UCSD-AML1 (cell line): ENCODE measurements around the gene UBE2J1.
"Not testable (repeated sequence)": the region's sequence is repeated elsewhere in the genome, so short reads cannot be mapped to it uniquely, and the experiment has no call there.

Experiments used
- DNase-seq: peaks from one replicate; lab custom pipeline; 2025; ENCODE audit not compliant: unreplicated experiment; lab: John Stamatoyannopoulos, UW

UBE2J1 gene

GRCh38 chr6:89321131-89321970 is 31.2 kb downstream of the UBE2J1 start:
- DNase-seq, result no peak

DNA sequence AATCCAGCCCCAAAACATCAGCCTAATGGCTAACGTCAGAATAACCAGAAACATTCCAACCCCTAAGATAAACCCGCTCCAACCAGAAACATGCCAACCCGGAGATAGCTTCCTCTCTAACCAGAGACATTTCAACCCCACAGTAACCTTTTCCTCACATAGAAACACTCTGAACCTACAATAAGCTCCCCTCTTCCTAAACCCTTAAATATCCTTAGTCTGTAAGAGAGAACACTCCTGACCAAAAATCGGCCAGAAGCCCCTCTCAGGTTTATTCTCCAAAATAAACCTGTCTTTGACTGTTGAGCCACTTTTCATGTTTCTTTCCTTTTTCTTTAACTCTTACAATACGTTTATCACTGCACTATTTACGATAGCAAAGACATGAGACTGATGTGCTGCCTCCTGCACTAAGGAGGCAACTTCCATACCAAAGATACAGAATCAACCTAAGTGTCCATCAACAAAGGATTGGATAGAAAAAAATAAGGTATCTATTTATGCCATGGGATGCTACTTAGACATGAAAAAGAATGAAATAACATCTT is 32.4 kb downstream of the UBE2J1 start:
- no peak for DNase-seq

DNA sequence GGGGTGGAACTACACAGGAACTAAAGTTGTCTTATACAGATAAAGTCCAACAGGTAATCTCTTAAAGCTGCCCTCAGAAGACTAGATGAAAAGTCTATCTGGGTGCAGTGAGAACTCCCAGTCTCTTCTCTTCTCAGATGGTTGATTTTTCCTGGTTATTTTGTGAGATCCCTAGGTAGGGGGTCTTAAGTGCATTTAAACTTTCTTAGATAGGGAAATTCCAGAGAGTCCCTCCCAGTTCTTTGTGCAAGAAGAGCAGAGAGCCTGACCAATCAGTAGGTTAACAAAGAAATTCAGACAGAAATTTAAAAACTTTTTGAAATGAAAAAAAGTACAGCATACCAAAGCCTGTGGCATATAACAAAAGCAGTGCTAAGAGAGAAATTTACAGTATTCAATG is 35.5 kb downstream of the UBE2J1 start:
- no peak for DNase-seq

GRCh38 chr6:89315249-89315885 is 37.2 kb downstream of the UBE2J1 start, which contains the start of gene GABRR2:
Gene GABRR2, minus strand, starts transcription at chr6:89315299. Its CDS starts 134 bp downstream, at chr6:89315165.
- DNase-seq, result no peak

- DNase-seq, result no peak
Measured at GRCh38 chr6:89314692-89315091, 37.8 kb downstream of the UBE2J1 start.

GRCh38 chr6:89313006-89313405 is 39.5 kb downstream of the UBE2J1 start:
- DNase-seq, result no peak

- DNase-seq, result no peak
Measured at GRCh38 chr6:89311853-89312531, 40.5 kb downstream of the UBE2J1 start.

DNA sequence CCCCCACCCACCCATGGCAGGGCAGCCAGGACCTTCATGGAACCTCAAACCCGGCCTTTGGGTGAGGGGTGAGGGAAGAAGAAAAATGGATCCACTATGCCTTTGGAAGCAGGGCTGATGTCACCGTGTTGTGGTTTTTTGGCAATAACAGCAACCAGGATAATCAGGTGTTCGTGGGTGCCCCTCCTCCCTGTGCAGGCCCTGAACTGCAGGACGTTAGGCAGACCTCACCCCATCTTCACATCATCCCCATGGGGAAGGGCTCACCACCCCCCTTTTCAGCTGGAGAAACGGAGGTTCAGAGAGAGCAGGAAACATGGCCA is 41.0 kb downstream of the UBE2J1 start:
- DNase-seq, result no peak

DNA sequence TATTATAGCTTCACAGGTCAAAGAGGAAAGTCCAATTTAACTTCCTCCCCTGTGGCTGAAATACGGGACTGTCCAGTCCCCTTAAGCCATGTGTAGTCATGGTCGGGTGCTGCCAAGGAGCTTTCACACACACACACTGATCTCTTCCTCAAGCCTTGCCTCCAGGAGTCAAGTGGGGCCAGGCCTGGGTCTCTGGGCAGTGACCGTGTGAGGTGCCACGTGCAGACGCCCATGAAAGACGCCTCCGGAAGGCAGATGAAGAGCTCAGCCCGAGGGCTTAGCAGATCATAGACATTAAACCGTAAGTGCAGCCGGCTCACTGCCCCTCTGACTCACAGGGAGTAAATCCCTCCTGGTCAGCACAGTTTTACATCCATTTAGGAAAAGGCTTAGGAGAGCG is 41.6 kb downstream of the UBE2J1 start:
- DNase-seq, result no peak

DNA sequence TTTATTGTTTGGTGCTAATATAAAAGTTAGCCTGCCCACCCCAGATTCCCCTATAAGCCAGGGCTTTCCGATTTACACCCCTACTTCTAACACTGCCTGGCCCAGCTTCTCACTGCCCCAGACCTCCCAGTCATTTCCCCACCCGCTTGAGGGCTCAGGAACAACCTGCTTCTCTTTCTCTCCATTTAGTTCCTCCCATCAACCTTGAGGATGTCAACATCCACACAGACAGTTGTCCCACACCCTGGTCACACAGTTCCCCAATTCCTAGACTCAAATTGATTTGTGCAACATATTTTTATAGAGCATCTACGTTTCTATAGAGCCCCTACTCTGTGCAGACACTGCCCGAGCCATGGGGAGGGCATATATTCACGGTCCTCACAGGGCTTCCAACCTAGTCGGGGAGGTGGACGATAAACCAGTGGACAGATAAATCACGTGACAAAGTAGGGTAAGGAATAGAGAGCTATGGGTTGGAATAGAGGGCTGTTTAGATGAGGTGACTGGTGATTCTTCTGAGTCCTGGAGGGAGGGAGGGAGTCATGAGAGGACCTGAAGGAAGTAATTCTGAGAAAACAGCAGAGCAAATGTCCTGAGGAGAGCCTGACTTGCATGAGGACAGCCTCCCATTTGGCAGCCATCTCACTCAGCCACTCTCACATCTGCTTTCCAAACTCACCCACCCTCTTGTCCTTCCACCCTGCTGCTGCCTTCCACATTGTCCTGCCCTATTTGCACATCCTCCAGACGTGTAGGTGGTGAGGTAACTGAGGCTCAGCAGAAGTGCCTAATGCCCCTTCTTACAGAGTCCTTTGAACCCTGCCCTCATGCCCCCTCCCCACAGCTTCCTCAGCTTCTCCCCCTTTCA is 43.8 kb downstream of the UBE2J1 start:
- DNase-seq, result no peak

- DNase-seq, result not testable (repeated sequence)
Measured at GRCh38 chr6:89304517-89304916, 48.0 kb downstream of the UBE2J1 start.

DNA sequence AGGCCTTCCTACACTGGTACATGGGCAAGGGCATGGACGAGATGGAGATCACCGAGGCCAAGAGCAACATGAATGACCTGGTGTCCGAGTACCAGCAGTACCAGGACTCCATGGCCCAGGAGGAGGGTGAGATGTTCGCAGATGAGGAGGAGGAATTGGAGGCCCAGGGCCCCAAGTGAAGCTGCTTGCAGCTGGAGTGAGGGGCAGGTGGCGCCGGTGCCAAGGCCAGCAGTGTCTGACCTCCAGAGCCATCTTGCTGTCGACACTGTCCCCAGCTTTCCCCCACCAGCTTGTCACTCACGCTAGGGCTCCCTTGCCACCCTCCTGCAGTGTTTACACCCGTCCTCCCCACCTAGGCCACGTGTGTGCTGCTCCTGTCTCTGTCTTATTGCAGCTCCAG is 49.6 kb downstream of the UBE2J1 start:
- DNase-seq, result no peak

- no peak for DNase-seq
Measured at GRCh38 chr6:89302195-89302770, 50.2 kb downstream of the UBE2J1 start.

GRCh38 chr6:89301586-89302194 is 50.8 kb downstream of the UBE2J1 start:
- DNase-seq, result no peak

GRCh38 chr6:89299466-89299850 is 53.1 kb downstream of the UBE2J1 start:
- DNase-seq, result no peak

GRCh38 chr6:89298680-89299465 is 53.6 kb downstream of the UBE2J1 start:
- no peak for DNase-seq

- DNase-seq, result peak; percentile 53
Measured at GRCh38 chr6:89297695-89298351, 54.7 kb downstream of the UBE2J1 start.

GRCh38 chr6:89295981-89296380 is 56.5 kb downstream of the UBE2J1 start:
- no peak for DNase-seq

- DNase-seq, result not testable (repeated sequence)
Measured at GRCh38 chr6:89295116-89295515, 57.4 kb downstream of the UBE2J1 start.
